ENCODE data around the gene PHKB.

- TF ChIP-seq CTCF (IDR thresholded peaks at IDR 0.05) = no peak
- no peak for TF ChIP-seq POLR2A (IDR thresholded peaks at IDR 0.05)
Observed at GRCh38 chr16:47713225-47713595, 252.1 kb downstream of the PHKB start.
